ENCODE measurements around the gene ANTXR1.

- TF ChIP-seq, protein P1, sequence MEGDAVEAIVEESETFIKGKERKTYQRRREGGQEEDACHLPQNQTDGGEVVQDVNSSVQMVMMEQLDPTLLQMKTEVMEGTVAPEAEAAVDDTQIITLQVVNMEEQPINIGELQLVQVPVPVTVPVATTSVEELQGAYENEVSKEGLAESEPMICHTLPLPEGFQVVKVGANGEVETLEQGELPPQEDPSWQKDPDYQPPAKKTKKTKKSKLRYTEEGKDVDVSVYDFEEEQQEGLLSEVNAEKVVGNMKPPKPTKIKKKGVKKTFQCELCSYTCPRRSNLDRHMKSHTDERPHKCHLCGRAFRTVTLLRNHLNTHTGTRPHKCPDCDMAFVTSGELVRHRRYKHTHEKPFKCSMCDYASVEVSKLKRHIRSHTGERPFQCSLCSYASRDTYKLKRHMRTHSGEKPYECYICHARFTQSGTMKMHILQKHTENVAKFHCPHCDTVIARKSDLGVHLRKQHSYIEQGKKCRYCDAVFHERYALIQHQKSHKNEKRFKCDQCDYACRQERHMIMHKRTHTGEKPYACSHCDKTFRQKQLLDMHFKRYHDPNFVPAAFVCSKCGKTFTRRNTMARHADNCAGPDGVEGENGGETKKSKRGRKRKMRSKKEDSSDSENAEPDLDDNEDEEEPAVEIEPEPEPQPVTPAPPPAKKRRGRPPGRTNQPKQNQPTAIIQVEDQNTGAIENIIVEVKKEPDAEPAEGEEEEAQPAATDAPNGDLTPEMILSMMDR (conservative IDR thresholded peaks at IDR 0.05; ENCODE audit: low read length) = no peak
- TF ChIP-seq EZH2phosphoT487 (IDR thresholded peaks at IDR 0.05; ENCODE audit: borderline replicate concordance) = no peak
Observed at GRCh38 chr2:69043736-69044400, 30.9 kb downstream of the ANTXR1 start.
